HCT116 (cell line): ENCODE results near the gene PACS2. TPM values are rescaled to one million over a fixed set of nuclear protein-coding genes. Genes with fewer than 3 reads are reported as not detected.

ENCODE experiments used
- ATAC-seq: fragments of 200-7000 bp; cut with Tn5 transposase; 2 replicates; pipeline ENCODE4 v1.9.1; 2020; ENCODE audit warnings: mild to moderate bottlenecking, moderate library complexity
- BruUV-seq: library from RNA; stranded (reverse); fragments of 400-500 nt; replicated peaks from 2 replicates; lab custom pipeline; 2021; lab: Mats Ljungman, UMichigan
- CTCF ChIA-PET: fragments of 300-600 bp; sonication (Branson Sonifier 250); formaldehyde crosslinking; loops from one replicate; lab custom pipeline; 2021; ENCODE audit warnings: antibody characterized with exemption; lab: Charles Lee
- POLR2A ChIA-PET: fragments of 300-600, 350-600 bp; sonication (Branson Sonifier 250); formaldehyde crosslinking; loops from one replicate; lab custom pipeline; 2021; ENCODE audit warnings: antibody characterized with exemption; lab: Charles Lee
- RAD21 ChIA-PET, 2 experiments: fragments of 300-600 bp; sonication (Branson Sonifier 250); formaldehyde crosslinking; loops; one replicate each; lab custom pipeline; 2023; ENCODE audit warnings: low total read pairs in 2 of 2; ENCODE audit not compliant: uncharacterized antibody in 2 of 2, unreplicated experiment in 2 of 2, low non-redundant PET in 1 of 2; lab: Charles Lee
- DNase-seq: peaks from one replicate; pipeline ENCODE4 v3.0.0-alpha.2; 2010; ENCODE audit warnings: low read depth, low spot score
- H2AFZ ChIP-seq: fragments of 200-600 bp; shearing (Covaris generic), sonication (generic); 2 replicates; pipeline ENCODE4 v1.6.1; 2017; ENCODE audit warnings: low read depth, mixed run types, mixed read lengths, antibody characterized with exemption, low read length; ENCODE audit not compliant: poor library complexity, severe bottlenecking
- H3K27ac ChIP-seq: 2 replicates; pipeline ENCODE4 v1.5.1; 2012; ENCODE audit warnings: low read depth, low read length
- H3K27me3 ChIP-seq: fragments of 200-600 bp; sonication (generic); 2 replicates; pipeline ENCODE4 v1.6.1; 2016; ENCODE audit warnings: mixed run types, low read length, mixed read lengths; ENCODE audit not compliant: insufficient read depth
- H3K36me3 ChIP-seq, 2 experiments: fragments of 200-500 bp in 1 of 2; fragments of 200-600 bp in 1 of 2; sonication (Bioruptor generic) in 1 of 2; sonication (generic) in 1 of 2; 2 replicates each; pipeline versions ENCODE4 v1.5.1 to v1.6.1; 2014 to 2016; ENCODE audit warnings: low read length in 2 of 2, inconsistent platforms in 1 of 2, mixed read lengths in 1 of 2, mixed run types in 1 of 2; ENCODE audit not compliant: insufficient read depth in 2 of 2, control insufficient read depth in 1 of 2
- H3K4me1 ChIP-seq, 2 experiments: fragments of 200-600 bp in 1 of 2; sonication (generic) in 1 of 2; 2 replicates each; pipeline versions ENCODE4 v1.5.1 to v1.6.1; 2012 to 2017; ENCODE audit warnings: low read length in 2 of 2, inconsistent platforms in 1 of 2, mild to moderate bottlenecking in 1 of 2, mixed read lengths in 1 of 2, mixed run types in 1 of 2, moderate library complexity in 1 of 2; ENCODE audit not compliant: insufficient read depth in 2 of 2, control insufficient read depth in 1 of 2
- H3K4me2 ChIP-seq: fragments of 200-600 bp; sonication (generic); 2 replicates; pipeline ENCODE4 v1.6.1; 2017; ENCODE audit warnings: mixed run types, low read length, mixed read lengths
- H3K4me3 ChIP-seq, 2 experiments: fragments of 200-600 bp in 1 of 2; sonication (generic) in 1 of 2; replicated peaks in 1 of 2; 2 replicates each; pipeline ENCODE4 v1.5.1; 2011 to 2016; ENCODE audit warnings: low read length in 2 of 2, control low read depth in 1 of 2, low read depth in 1 of 2, mild to moderate bottlenecking in 1 of 2, mixed read lengths in 1 of 2, mixed run types in 1 of 2
- H3K79me2 ChIP-seq: fragments of 200-600 bp; sonication (generic); 2 replicates; pipeline ENCODE4 v1.6.1; 2017; ENCODE audit warnings: mild to moderate bottlenecking, mixed run types, low read length, moderate library complexity, mixed read lengths; ENCODE audit not compliant: insufficient read depth
- H3K9ac ChIP-seq: fragments of 200-600 bp; sonication (generic); 2 replicates; pipeline ENCODE4 v1.6.1; 2016; ENCODE audit warnings: low read length, mixed read lengths
- H3K9me2 ChIP-seq: fragments of 200-600 bp; sonication (generic), shearing (Covaris generic); 2 replicates; pipeline ENCODE4 v1.6.1; 2017; ENCODE audit warnings: mixed run types, mild to moderate bottlenecking, moderate library complexity; ENCODE audit not compliant: insufficient read depth
- H3K9me3 ChIP-seq, 2 experiments: fragments of 200-500 bp in 1 of 2; fragments of 200-600 bp in 1 of 2; sonication (Bioruptor generic) in 1 of 2; sonication (generic) in 1 of 2; 2 replicates each; pipeline ENCODE4 v1.6.1; 2014 to 2017; ENCODE audit warnings: low read length in 2 of 2, mixed read lengths in 2 of 2, inconsistent platforms in 1 of 2, low read depth in 1 of 2, mild to moderate bottlenecking in 1 of 2, mixed run types in 1 of 2, moderate library complexity in 1 of 2; ENCODE audit not compliant: control insufficient read depth in 1 of 2, insufficient read depth in 1 of 2
- H4K20me1 ChIP-seq: fragments of 200-600 bp; sonication (generic), shearing (Covaris generic); 2 replicates; pipeline ENCODE4 v1.6.1; 2017; ENCODE audit warnings: mixed run types, mild to moderate bottlenecking, moderate library complexity; ENCODE audit not compliant: insufficient read depth
- EGR1 ChIP-seq: IDR thresholded peaks from 2 replicates; pipeline ENCODE4 v1.6.1; 2012; ENCODE audit warnings: low read depth
- EZH2 ChIP-seq: fragments of 200-600 bp; sonication (generic); IDR thresholded peaks from 2 replicates; pipeline ENCODE4 v1.6.1; 2017; ENCODE audit warnings: antibody characterized with exemption, mixed run types
- EZH2phosphoT487 ChIP-seq: fragments of 200-600 bp; IDR thresholded peaks from 2 replicates; pipeline ENCODE4 v1.6.1; 2018; ENCODE audit warnings: antibody characterized with exemption, borderline replicate concordance
- FOSL1 ChIP-seq: IDR thresholded peaks from 2 replicates; pipeline ENCODE4 v1.6.1; 2012; ENCODE audit warnings: low read depth
- POLR2A ChIP-seq: IDR thresholded peaks from 2 replicates; pipeline ENCODE4 v1.7.0; 2011; ENCODE audit warnings: borderline replicate concordance; ENCODE audit not compliant: insufficient read depth, insufficient read length; ENCODE audit errors: extremely low read depth
- REST ChIP-seq: IDR thresholded peaks from 2 replicates; pipeline ENCODE4 v1.6.1; 2012; ENCODE audit warnings: low read depth
- SRF ChIP-seq: IDR thresholded peaks from 2 replicates; pipeline ENCODE4 v1.6.1; 2012; ENCODE audit warnings: low read depth
- TCF7L2 ChIP-seq: IDR thresholded peaks from 2 replicates; pipeline ENCODE4 v1.7.0; 2011; ENCODE audit warnings: borderline replicate concordance, inconsistent platforms; ENCODE audit not compliant: insufficient read depth, insufficient read length; ENCODE audit errors: extremely low read depth
- ZFX ChIP-seq: fragments of 450-650 bp; IDR thresholded peaks from 2 replicates; pipeline ENCODE4 v1.6.1; 2017
- intact Hi-C: fragments of 100-400 bp; cut with micrococcal nuclease; formaldehyde crosslinking; loops from 2 replicates; pipeline ENCODE4 v1.10.0; 2022
- total RNA-seq: library from RNA; stranded (reverse); gene quantifications from one replicate; pipeline ENCODE4 v1.2.1, GENCODE V29; 2021; ENCODE audit not compliant: unreplicated experiment
- TF ChIP-seq, protein P1 (sequence below), 3 experiments: fragments of 200-600 bp in 1 of 3; sonication (generic) in 1 of 3; IDR thresholded peaks in 2 of 3; conservative IDR thresholded peaks in 1 of 3; 2 replicates each; pipeline ENCODE4 v1.5.1; 2012 to 2017; ENCODE audit warnings: low read depth in 2 of 3, low read length in 2 of 3, antibody characterized with exemption in 1 of 3, borderline replicate concordance in 1 of 3, control low read depth in 1 of 3, mild to moderate bottlenecking in 1 of 3, mixed read lengths in 1 of 3, mixed run types in 1 of 3, moderate library complexity in 1 of 3; ENCODE audit not compliant: insufficient read depth in 1 of 3

Gene PACS2
- total RNA-seq, 1 experiment from 2014 or later = 75.5 TPM

- ATAC-seq (no peak), DNase-seq (no peak)
- ChIA-PET RAD21 (no interaction called here), POLR2A (no interaction called here), CTCF (interaction anchor here (0.9 kb wide), 1 partner anchor 14 kb away, joined by 3 read pairs; no protein-coding TSS in a partner anchor)
- no peaks in the 10 kb centered on the region for H3K9me3 ChIP-seq
- H3K4me1 ChIP-seq = peaks cover 5 to 7% of the 10 kb centered on the region in 2 experiments; a peak in 2 of 4 replicates
- no peaks in the 10 kb centered on the region for H3K36me3 ChIP-seq
- no peaks in the 10 kb centered on the region for H4K20me1 ChIP-seq
- H3K79me2 ChIP-seq = no peaks in the 10 kb centered on the region
- intact Hi-C loops = no loop called here
- no peaks in the 10 kb centered on the region for H3K27me3 ChIP-seq
- no peak overlapping the region for H3K27ac ChIP-seq
- no peak overlapping the region for H2AFZ ChIP-seq
- no peaks in the 10 kb centered on the region for H3K9me2 ChIP-seq
- H3K4me3 ChIP-seq = no peak overlapping the region
- no TSS peak for BruUV-seq
- TF ChIP-seq FOSL1 (no peak), EZH2 (no peak), SRF (no peak), ZFX (no peak), TCF7L2 (no peak), EZH2phosphoT487 (no peak), EGR1 (no peak), REST (no peak), POLR2A (no peak)
- TF ChIP-seq, protein P1, sequence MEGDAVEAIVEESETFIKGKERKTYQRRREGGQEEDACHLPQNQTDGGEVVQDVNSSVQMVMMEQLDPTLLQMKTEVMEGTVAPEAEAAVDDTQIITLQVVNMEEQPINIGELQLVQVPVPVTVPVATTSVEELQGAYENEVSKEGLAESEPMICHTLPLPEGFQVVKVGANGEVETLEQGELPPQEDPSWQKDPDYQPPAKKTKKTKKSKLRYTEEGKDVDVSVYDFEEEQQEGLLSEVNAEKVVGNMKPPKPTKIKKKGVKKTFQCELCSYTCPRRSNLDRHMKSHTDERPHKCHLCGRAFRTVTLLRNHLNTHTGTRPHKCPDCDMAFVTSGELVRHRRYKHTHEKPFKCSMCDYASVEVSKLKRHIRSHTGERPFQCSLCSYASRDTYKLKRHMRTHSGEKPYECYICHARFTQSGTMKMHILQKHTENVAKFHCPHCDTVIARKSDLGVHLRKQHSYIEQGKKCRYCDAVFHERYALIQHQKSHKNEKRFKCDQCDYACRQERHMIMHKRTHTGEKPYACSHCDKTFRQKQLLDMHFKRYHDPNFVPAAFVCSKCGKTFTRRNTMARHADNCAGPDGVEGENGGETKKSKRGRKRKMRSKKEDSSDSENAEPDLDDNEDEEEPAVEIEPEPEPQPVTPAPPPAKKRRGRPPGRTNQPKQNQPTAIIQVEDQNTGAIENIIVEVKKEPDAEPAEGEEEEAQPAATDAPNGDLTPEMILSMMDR (IDR thresholded peaks at IDR 0.05 in 2 of 3, conservative IDR thresholded peaks at IDR 0.05 in 1 of 3; ENCODE audit: borderline replicate concordance in 1 of 3, insufficient read depth in 1 of 3, low read depth in 2 of 3, low read length in 2 of 3) = no peak
- H3K9ac ChIP-seq = no peak overlapping the region
- H3K4me2 ChIP-seq = no peak overlapping the region
Observed at GRCh38 chr14:105365681-105366080, 51.1 kb downstream of the PACS2 start.
